GM19463 (cell line): ENCODE results near the gene MAP7.
"Not testable (repeated sequence)": the region's sequence is repeated elsewhere in the genome, so short reads cannot be mapped to it uniquely, and the experiment has no call there.

Experiments
- ATAC-seq: cut with Tn5 transposase; IDR thresholded peaks from one replicate; pipeline ENCODE4 v1.9.1; 2021; ENCODE audit warnings: mild to moderate bottlenecking, moderate library complexity; ENCODE audit not compliant: unreplicated experiment

MAP7 gene

GRCh38 chr6:136510299-136510698, 39.9 kb downstream of the MAP7 start:
- no peak for ATAC-seq

- no peak for ATAC-seq
These were observed 41.4 kb downstream of the MAP7 start for GRCh38 chr6:136508725-136509392.

- ATAC-seq: no peak
These were observed 44.0 kb downstream of the MAP7 start for GRCh38 chr6:136506124-136506799.

- no peak for ATAC-seq
These were observed 46.8 kb downstream of the MAP7 start for GRCh38 chr6:136503303-136504029.

- ATAC-seq: no peak
These were observed 47.4 kb downstream of the MAP7 start for GRCh38 chr6:136502786-136503185.

- ATAC-seq: no peak
These were observed 48.7 kb downstream of the MAP7 start for GRCh38 chr6:136501514-136501913.

GRCh38 chr6:136501096-136501495, 49.1 kb downstream of the MAP7 start:
- ATAC-seq: no peak

- no peak for ATAC-seq
These were observed 49.8 kb downstream of the MAP7 start for GRCh38 chr6:136500414-136500813.

- no peak for ATAC-seq
These were observed 50.9 kb downstream of the MAP7 start for GRCh38 chr6:136499370-136499769.

- not testable (repeated sequence) for ATAC-seq
These were observed 53.8 kb downstream of the MAP7 start for GRCh38 chr6:136496449-136496848.

GRCh38 chr6:136494710-136495109, 55.5 kb downstream of the MAP7 start:
- no peak for ATAC-seq

GRCh38 chr6:136494059-136494458, 56.2 kb downstream of the MAP7 start:
- no peak for ATAC-seq

GRCh38 chr6:136492409-136492808, 57.8 kb downstream of the MAP7 start:
- no peak for ATAC-seq

- ATAC-seq: no peak
These were observed 58.5 kb downstream of the MAP7 start for GRCh38 chr6:136491754-136492153.

- no peak for ATAC-seq
These were observed 59.0 kb downstream of the MAP7 start for GRCh38 chr6:136491251-136491650.

GRCh38 chr6:136489689-136490033, 60.6 kb downstream of the MAP7 start:
- ATAC-seq: not testable (repeated sequence)

GRCh38 chr6:136487759-136488425, 62.3 kb downstream of the MAP7 start:
- ATAC-seq: no peak

GRCh38 chr6:136486357-136486756, 63.9 kb downstream of the MAP7 start:
- no peak for ATAC-seq

GRCh38 chr6:136483906-136484305, 66.3 kb downstream of the MAP7 start:
- ATAC-seq: no peak

- ATAC-seq: not testable (repeated sequence)
These were observed 67.2 kb downstream of the MAP7 start for GRCh38 chr6:136483005-136483404.

GRCh38 chr6:136477548-136477947, 72.7 kb downstream of the MAP7 start:
- no peak for ATAC-seq

GRCh38 chr6:136475686-136476085, 74.5 kb downstream of the MAP7 start:
- no peak for ATAC-seq
